ENCODE data around the gene FBXW8.

DNA sequence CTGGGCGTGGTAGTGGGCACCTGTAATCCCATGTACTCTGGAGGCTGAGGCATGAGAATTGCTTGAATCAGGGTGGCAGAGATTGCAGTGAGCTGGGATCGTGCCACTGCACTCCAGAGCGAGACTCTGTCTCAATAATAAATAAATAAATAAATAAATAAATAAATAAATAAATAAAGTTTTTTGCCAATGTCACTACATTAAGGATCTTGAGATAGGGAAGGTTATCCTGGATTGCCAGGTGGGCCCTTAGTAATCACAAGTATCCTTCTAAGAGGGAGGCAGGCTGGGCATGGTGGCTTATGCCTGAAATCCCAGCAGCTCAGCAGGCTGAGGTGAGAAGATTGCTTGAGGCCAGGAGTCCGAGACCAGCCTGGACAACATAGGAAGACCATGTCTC lies 4.5 kb upstream of the FBXW8 start:
- TF ChIP-seq, protein P1, sequence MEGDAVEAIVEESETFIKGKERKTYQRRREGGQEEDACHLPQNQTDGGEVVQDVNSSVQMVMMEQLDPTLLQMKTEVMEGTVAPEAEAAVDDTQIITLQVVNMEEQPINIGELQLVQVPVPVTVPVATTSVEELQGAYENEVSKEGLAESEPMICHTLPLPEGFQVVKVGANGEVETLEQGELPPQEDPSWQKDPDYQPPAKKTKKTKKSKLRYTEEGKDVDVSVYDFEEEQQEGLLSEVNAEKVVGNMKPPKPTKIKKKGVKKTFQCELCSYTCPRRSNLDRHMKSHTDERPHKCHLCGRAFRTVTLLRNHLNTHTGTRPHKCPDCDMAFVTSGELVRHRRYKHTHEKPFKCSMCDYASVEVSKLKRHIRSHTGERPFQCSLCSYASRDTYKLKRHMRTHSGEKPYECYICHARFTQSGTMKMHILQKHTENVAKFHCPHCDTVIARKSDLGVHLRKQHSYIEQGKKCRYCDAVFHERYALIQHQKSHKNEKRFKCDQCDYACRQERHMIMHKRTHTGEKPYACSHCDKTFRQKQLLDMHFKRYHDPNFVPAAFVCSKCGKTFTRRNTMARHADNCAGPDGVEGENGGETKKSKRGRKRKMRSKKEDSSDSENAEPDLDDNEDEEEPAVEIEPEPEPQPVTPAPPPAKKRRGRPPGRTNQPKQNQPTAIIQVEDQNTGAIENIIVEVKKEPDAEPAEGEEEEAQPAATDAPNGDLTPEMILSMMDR (optimal IDR thresholded peaks at IDR 0.05 in 1 of 3, IDR thresholded peaks at IDR 0.05 in 1 of 3, conservative IDR thresholded peaks at IDR 0.05 in 1 of 3; ENCODE audit: extremely low read depth in 1 of 3, insufficient read depth in 2 of 3, low read length in 3 of 3), result no peak
- no peak for TF ChIP-seq EZH2 (IDR thresholded peaks at IDR 0.05; ENCODE audit: low read length)

Data from keratinocyte (primary cell).